HG02870 (cell line): ENCODE data around the gene MAP4K3.

Experiments
- ATAC-seq: cut with Tn5 transposase; IDR thresholded peaks from one replicate; pipeline ENCODE4 v1.9.1; 2021; ENCODE audit warnings: mild to moderate bottlenecking, moderate library complexity; ENCODE audit not compliant: unreplicated experiment

The MAP4K3 gene

DNA sequence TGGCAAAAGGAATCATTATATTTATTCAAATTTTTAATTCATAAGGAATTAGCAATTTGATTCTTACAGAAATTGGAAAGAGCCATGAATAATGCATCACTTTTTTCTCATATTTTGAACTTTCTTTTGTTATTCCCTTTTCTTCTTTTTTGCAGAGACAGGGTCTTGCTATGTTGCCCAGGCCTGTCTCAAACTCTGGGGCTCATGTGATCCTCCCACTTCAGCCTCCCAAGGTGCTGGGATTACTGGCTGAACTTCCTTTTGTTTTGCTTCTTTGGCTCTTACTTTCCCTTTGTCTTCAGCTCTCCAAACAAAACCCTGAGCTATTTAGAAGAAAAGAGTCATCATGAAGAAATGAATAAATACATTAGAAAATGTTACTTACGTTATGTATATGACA is 224.1 kb downstream of the MAP4K3 start:
- ATAC-seq: no peak

DNA sequence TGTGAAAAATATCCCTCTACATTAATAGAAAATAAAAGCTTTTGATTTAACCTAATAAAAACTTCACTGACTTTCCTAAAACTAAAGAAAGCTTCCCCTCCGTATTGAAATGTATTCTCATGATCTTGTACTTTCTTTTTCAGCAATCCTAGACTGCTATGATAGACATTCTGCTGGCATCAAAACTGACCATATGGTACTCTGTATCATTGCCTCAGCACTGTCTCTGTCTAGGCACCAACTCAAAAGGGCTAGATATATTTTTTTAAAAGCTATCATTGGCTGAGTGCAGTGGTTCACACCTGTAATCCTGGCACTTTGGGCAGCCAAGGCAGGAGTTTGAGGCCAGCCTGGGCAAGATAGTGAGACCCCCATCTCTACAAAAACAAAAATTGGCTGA is 226.2 kb downstream of the MAP4K3 start:
- ATAC-seq: no peak

GRCh38 chr2:39203382-39203781 is 233.7 kb downstream of the MAP4K3 start:
- no peak for ATAC-seq

DNA sequence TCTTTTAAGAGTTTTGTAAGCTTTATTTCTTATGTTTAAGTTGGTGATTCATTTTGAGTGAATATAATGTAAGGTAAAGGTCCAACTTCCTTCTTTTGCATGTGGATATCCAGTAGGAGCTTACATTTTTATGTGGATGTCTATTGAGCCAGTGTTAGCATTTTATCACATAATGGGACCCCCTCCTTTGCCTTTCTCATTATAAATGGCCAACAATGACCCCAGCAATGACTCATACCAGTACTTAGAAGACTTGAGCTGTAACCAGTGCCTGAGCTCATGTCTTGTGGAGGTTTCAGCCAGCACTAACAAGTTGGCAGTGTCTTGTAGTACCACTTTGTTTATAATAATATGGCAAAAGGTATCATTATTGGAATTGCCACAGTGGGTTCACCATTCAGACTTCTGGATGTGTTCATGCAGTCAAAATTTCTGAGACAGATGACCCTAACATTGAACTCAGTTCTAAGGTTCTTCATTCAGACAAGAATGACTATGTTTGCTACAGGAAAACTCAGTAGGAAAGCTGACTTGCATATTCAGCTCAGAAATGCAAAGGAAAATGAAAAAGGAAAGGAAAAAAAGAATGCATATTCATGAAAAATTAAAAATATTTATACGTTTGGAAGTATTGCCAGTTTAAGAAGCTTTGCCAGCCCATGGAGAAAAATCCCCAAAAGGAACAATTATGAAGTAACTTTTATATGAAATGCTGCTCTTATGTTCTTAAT is 234.3 kb downstream of the MAP4K3 start:
- no peak for ATAC-seq
